ENCODE measurements around the gene NDUFC1.

DNA sequence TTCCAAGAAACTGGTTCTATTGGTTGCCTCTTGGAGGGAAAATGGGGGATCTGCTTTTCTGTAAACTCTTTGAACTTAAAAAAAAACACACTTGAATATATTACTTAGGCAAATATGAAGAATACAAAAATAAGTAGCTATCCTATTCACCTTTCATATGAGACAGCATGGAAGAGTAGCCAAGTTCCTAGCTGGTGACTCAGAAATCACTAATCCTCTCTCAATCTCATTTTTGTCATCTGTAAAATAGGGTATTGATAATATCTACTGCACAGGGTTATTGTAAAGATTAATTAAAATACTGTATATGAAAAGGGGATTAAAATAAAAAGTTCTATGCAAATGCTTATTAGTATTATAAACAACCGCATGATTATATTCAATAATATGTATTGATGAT lies 35.0 kb downstream of the NDUFC1 start:
- TF ChIP-seq GTF2E2 (tag; IDR thresholded peaks at IDR 0.05) = no peak
- TF ChIP-seq, protein P1, sequence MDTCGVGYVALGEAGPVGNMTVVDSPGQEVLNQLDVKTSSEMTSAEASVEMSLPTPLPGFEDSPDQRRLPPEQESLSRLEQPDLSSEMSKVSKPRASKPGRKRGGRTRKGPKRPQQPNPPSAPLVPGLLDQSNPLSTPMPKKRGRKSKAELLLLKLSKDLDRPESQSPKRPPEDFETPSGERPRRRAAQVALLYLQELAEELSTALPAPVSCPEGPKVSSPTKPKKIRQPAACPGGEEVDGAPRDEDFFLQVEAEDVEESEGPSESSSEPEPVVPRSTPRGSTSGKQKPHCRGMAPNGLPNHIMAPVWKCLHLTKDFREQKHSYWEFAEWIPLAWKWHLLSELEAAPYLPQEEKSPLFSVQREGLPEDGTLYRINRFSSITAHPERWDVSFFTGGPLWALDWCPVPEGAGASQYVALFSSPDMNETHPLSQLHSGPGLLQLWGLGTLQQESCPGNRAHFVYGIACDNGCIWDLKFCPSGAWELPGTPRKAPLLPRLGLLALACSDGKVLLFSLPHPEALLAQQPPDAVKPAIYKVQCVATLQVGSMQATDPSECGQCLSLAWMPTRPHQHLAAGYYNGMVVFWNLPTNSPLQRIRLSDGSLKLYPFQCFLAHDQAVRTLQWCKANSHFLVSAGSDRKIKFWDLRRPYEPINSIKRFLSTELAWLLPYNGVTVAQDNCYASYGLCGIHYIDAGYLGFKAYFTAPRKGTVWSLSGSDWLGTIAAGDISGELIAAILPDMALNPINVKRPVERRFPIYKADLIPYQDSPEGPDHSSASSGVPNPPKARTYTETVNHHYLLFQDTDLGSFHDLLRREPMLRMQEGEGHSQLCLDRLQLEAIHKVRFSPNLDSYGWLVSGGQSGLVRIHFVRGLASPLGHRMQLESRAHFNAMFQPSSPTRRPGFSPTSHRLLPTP (IDR thresholded peaks at IDR 0.05; ENCODE audit: borderline replicate concordance, extremely low read depth, insufficient read length) = no peak
- TF ChIP-seq NFIC (IDR thresholded peaks at IDR 0.05) = no peak
- no peak for TF ChIP-seq MITF (IDR thresholded peaks at IDR 0.05)
- no peak for TF ChIP-seq MAFF (IDR thresholded peaks at IDR 0.05; ENCODE audit: low read length)
- no peak for TF ChIP-seq CREB3 (tag; conservative IDR thresholded peaks at IDR 0.05; ENCODE audit: low read depth)
- no peak for TF ChIP-seq POLR2A (conservative IDR thresholded peaks at IDR 0.05)
- TF ChIP-seq CTCF (IDR thresholded peaks at IDR 0.05 in 2 of 3, conservative IDR thresholded peaks at IDR 0.05 in 1 of 3; ENCODE audit: insufficient read depth in 2 of 3, low read depth in 1 of 3, low read length in 3 of 3) = no peak

Measured in K562 (cell line).